ENCODE data around the gene FEN1. TPM values are rescaled to one million over a fixed set of nuclear protein-coding genes. Genes with fewer than 3 reads are reported as not detected.

Gene FEN1
- polyA plus RNA-seq, 2 of the 4 experiments (the other 2 are of a cell fraction), result 38.4 to 105 TPM

GRCh38 chr11:61768376-61769076, 24.2 kb upstream of the FEN1 start:
- 69% methylated on average over 11 of the region's 11 CpGs for WGBS (ENCODE audit: missing lambda C conversion rate)
- TF ChIP-seq PHF8 (IDR thresholded peaks at IDR 0.05; ENCODE audit: borderline replicate concordance, low read depth), result no peak
- no peak for TF ChIP-seq SMC3 (IDR thresholded peaks at IDR 0.05)
- TF ChIP-seq JUNB (IDR thresholded peaks at IDR 0.05), result no peak
- TF ChIP-seq HDAC2 (IDR thresholded peaks at IDR 0.05), result no peak
- no peak for TF ChIP-seq ZC3H11A (IDR thresholded peaks at IDR 0.05)
- TF ChIP-seq MAFK (IDR thresholded peaks at IDR 0.05; ENCODE audit: partially characterized antibody), result no peak

GRCh38 chr11:61769169-61769920, 23.4 kb upstream of the FEN1 start:
- Histone ChIP-seq H3K9me3 (no peaks in the 10 kb centered on the region), H3K27ac (peak overlapping the region; percentile 40 to 70; a peak in 5 of 6 replicates), H3K4me1 (peaks cover 75% of the 10 kb centered on the region), H3K4me2 (peak overlapping the region; percentile 43), H3K4me3 (no peak overlapping the region)
- WGBS (ENCODE audit: missing lambda C conversion rate), result 77% methylated on average over 22 of the region's 33 CpGs
- CTCF ChIA-PET, result interaction anchor here (1.0 to 7.2 kb wide), 4 partner anchors 16 to 28 kb away, joined by 4 to 44 read pairs (median 24); no protein-coding TSS in a partner anchor
- no peak for TF ChIP-seq MAX (IDR thresholded peaks at IDR 0.05)
- no peak for TF ChIP-seq JUN (IDR thresholded peaks at IDR 0.05)
- peak in 1 of 2 experiments; percentile 7; a peak in 1 of 5 replicates for TF ChIP-seq RAD21 (conservative IDR thresholded peaks at IDR 0.05 in 1 of 2, IDR thresholded peaks at IDR 0.05 in 1 of 2)
- 0 out of 3 replicates have a peak, but pooled peaks have one; percentile 12 for TF ChIP-seq CTCF (IDR thresholded peaks at IDR 0.05)
- POLR2A ChIA-PET, result no interaction called here
- FAIRE-seq, result no peak
- peak in 1 of 2 experiments; percentile 58 for DNase-seq (ENCODE audit: low read depth in 1 of 2, low spot score in 1 of 2)
- ATAC-seq, result peak; percentile 35 to 67; a peak in 3 of 6 replicates

More at GRCh38 chr11:61768376-61769076, 24.2 kb upstream of the FEN1 start:
- FAIRE-seq, result no peak
- POLR2A ChIA-PET, result no interaction called here
- no peak for DNase-seq (ENCODE audit: low read depth in 1 of 2, low spot score in 1 of 2)
- H3K4me3 ChIP-seq, result no peak overlapping the region
- H3K4me2 ChIP-seq, result peak overlapping the region; percentile 43; the same call in 2 of the 3 replicates
- H3K4me1 ChIP-seq, result peaks cover 82% of the 10 kb centered on the region
- H3K27ac ChIP-seq, result peak overlapping the region; percentile 40 to 70; a peak in 4 of 6 replicates
- no peak for ATAC-seq
- no peaks in the 10 kb centered on the region for H3K9me3 ChIP-seq
- CTCF ChIA-PET, result interaction anchor here (1.0 to 7.2 kb wide), 4 partner anchors 16 to 28 kb away, joined by 4 to 44 read pairs (median 24); no protein-coding TSS in a partner anchor

- FAIRE-seq (no peak), ATAC-seq (no peak; a peak in 1 of 6 replicates), DNase-seq (ENCODE audit: low read depth in 1 of 2, low spot score in 1 of 2) (no peak)
- H3K27ac ChIP-seq, result peak overlapping the region; percentile 40 to 70; a peak in 4 of 6 replicates
- 80% methylated on average over 11 of the region's 20 CpGs for WGBS (ENCODE audit: missing lambda C conversion rate)
- POLR2A ChIA-PET, result no interaction called here
- no peaks in the 10 kb centered on the region for H3K9me3 ChIP-seq
- peak overlapping the region; percentile 43; the same call in 1 of the 3 replicates for H3K4me2 ChIP-seq
- no peak overlapping the region for H3K4me3 ChIP-seq
- CTCF ChIA-PET, result interaction anchor here (1.1 to 1.7 kb wide), 3 partner anchors 16 to 27 kb away, joined by 3 to 7 read pairs (median 4); no protein-coding TSS in a partner anchor
- H3K4me1 ChIP-seq, result peaks cover 68% of the 10 kb centered on the region
- no peak for TF ChIP-seq SREBF2 (IDR thresholded peaks at IDR 0.05)
- no peak for TF ChIP-seq RAD21 (conservative IDR thresholded peaks at IDR 0.05 in 1 of 2, IDR thresholded peaks at IDR 0.05 in 1 of 2)
- no peak for TF ChIP-seq CEBPB (IDR thresholded peaks at IDR 0.05)
- no peak for TF ChIP-seq HOXB5 (CRISPR knock-in tag; IDR thresholded peaks at IDR 0.05)
- TF ChIP-seq CBX2 (IDR thresholded peaks at IDR 0.05; ENCODE audit: borderline replicate concordance, low read depth), result no peak
- TF ChIP-seq ELK1 (IDR thresholded peaks at IDR 0.05; ENCODE audit: low read depth, low read length), result no peak
- TF ChIP-seq HMGXB4 (CRISPR knock-in tag; IDR thresholded peaks at IDR 0.05; ENCODE audit: borderline replicate concordance), result no peak
- TF ChIP-seq CTCF (IDR thresholded peaks at IDR 0.05), result no peak
- no peak for TF ChIP-seq RARB (CRISPR knock-in tag; IDR thresholded peaks at IDR 0.05)
Observed at GRCh38 chr11:61769946-61770683, 22.6 kb upstream of the FEN1 start.

Measured in A549 (cell line).